HEK293 (cell line): ENCODE data around the gene RCN2.

Experiments
- BCL11A ChIP-seq: fragments of 450-650 bp; formaldehyde crosslinking; IDR thresholded peaks from 2 replicates; pipeline ENCODE4 v1.5.1; 2016; ENCODE audit warnings: low read depth, missing biosample characterization, missing genetic modification characterization
- ELK4 ChIP-seq: IDR thresholded peaks from 2 replicates; pipeline ENCODE4 v1.6.1; 2011; ENCODE audit warnings: mild to moderate bottlenecking, low read depth, low read length, borderline replicate concordance
- GFI1B ChIP-seq: fragments of 450-650 bp; formaldehyde crosslinking; IDR thresholded peaks from 2 replicates; pipeline ENCODE4 v1.5.1; 2016; ENCODE audit warnings: missing biosample characterization, missing genetic modification characterization
- KLF10 ChIP-seq: fragments of 450-650 bp; IDR thresholded peaks from 2 replicates; pipeline ENCODE4 v1.5.1; 2018; ENCODE audit warnings: missing biosample characterization, mild to moderate bottlenecking, missing genetic modification characterization
- KLF7 ChIP-seq: fragments of 450-650 bp; formaldehyde crosslinking; IDR thresholded peaks from 2 replicates; pipeline ENCODE4 v1.5.1; 2016; ENCODE audit warnings: missing biosample characterization, missing genetic modification characterization, borderline replicate concordance
- MEIS1 ChIP-seq: sonication (generic); formaldehyde crosslinking; IDR thresholded peaks from 2 replicates; pipeline ENCODE4 v1.8.1; 2022; ENCODE audit warnings: missing genetic modification reagents, mild to moderate bottlenecking, borderline replicate concordance
- OSR2 ChIP-seq: fragments of 450-650 bp; formaldehyde crosslinking; IDR thresholded peaks from 2 replicates; pipeline ENCODE4 v1.5.1; 2016; ENCODE audit warnings: missing biosample characterization, missing genetic modification characterization
- PBX3 ChIP-seq: sonication (generic); formaldehyde crosslinking; IDR thresholded peaks from 2 replicates; pipeline ENCODE4 v1.8.1; 2022; ENCODE audit warnings: mild to moderate bottlenecking, moderate library complexity, missing genetic modification reagents
- PRDM10 ChIP-seq: fragments of 450-650 bp; formaldehyde crosslinking; IDR thresholded peaks from 2 replicates; pipeline ENCODE4 v1.5.1; 2016; ENCODE audit warnings: missing biosample characterization, missing genetic modification characterization
- RBAK ChIP-seq: fragments of 450-650 bp; formaldehyde crosslinking; IDR thresholded peaks from 2 replicates; pipeline ENCODE4 v1.5.1; 2016; ENCODE audit warnings: missing biosample characterization, missing genetic modification characterization
- ZBTB17 ChIP-seq: fragments of 450-650 bp; formaldehyde crosslinking; IDR thresholded peaks from 2 replicates; pipeline ENCODE4 v1.5.1; 2016; ENCODE audit warnings: missing biosample characterization, missing genetic modification characterization
- ZBTB7A ChIP-seq: fragments of 450-650 bp; formaldehyde crosslinking; IDR thresholded peaks from 2 replicates; pipeline ENCODE4 v1.5.1; 2016; ENCODE audit warnings: low read depth, missing biosample characterization, missing genetic modification characterization
- ZNF140 ChIP-seq: fragments of 450-650 bp; formaldehyde crosslinking; IDR thresholded peaks from 2 replicates; pipeline ENCODE4 v1.5.1; 2016; ENCODE audit warnings: missing biosample characterization, missing genetic modification characterization
- ZNF174 ChIP-seq: fragments of 450-650 bp; formaldehyde crosslinking; IDR thresholded peaks from 2 replicates; pipeline ENCODE4 v1.5.0; 2017; ENCODE audit warnings: missing biosample characterization, mild to moderate bottlenecking, missing genetic modification characterization
- ZNF24 ChIP-seq: fragments of 450-650 bp; formaldehyde crosslinking; IDR thresholded peaks from 2 replicates; pipeline ENCODE4 v1.5.1; 2016; ENCODE audit warnings: missing biosample characterization, missing genetic modification characterization
- ZNF26 ChIP-seq: fragments of 450-650 bp; formaldehyde crosslinking; IDR thresholded peaks from 2 replicates; pipeline ENCODE4 v1.5.1; 2016; ENCODE audit warnings: missing biosample characterization, missing genetic modification characterization
- ZNF274 ChIP-seq, 2 experiments: fragments of 200-500 bp in 1 of 2; fragments of 450-650 bp in 1 of 2; sonication (Bioruptor generic) in 1 of 2; formaldehyde crosslinking in 1 of 2; IDR thresholded peaks; 2 replicates each; pipeline versions ENCODE4 v1.5.1 to v1.6.1; 2014 to 2016; ENCODE audit warnings: borderline replicate concordance in 1 of 2, inconsistent platforms in 1 of 2, low read length in 1 of 2, missing biosample characterization in 1 of 2, missing genetic modification characterization in 1 of 2
- ZNF302 ChIP-seq: fragments of 450-650 bp; formaldehyde crosslinking; IDR thresholded peaks from 2 replicates; pipeline ENCODE4 v1.5.1; 2016; ENCODE audit warnings: missing biosample characterization, missing genetic modification characterization, low read depth
- ZNF311 ChIP-seq: fragments of 450-650 bp; formaldehyde crosslinking; IDR thresholded peaks from 2 replicates; pipeline ENCODE4 v1.5.1; 2017; ENCODE audit warnings: missing biosample characterization, missing genetic modification characterization, borderline replicate concordance
- ZNF362 ChIP-seq: fragments of 450-650 bp; formaldehyde crosslinking; IDR thresholded peaks from 2 replicates; pipeline ENCODE4 v1.5.1; 2016; ENCODE audit warnings: missing biosample characterization, missing genetic modification characterization
- ZNF626 ChIP-seq: fragments of 450-650 bp; sonication (Bioruptor Pico); formaldehyde crosslinking; IDR thresholded peaks from 2 replicates; pipeline ENCODE4 v1.5.1; 2018; ENCODE audit warnings: missing biosample characterization, missing genetic modification characterization, inconsistent platforms
- ZNF645 ChIP-seq: fragments of 450-650 bp; formaldehyde crosslinking; IDR thresholded peaks from 2 replicates; pipeline ENCODE4; 2016; ENCODE audit warnings: missing biosample characterization, missing genetic modification characterization
- ZNF664 ChIP-seq: fragments of 450-650 bp; formaldehyde crosslinking; IDR thresholded peaks from 2 replicates; pipeline ENCODE4 v1.5.1; 2016; ENCODE audit warnings: missing biosample characterization, missing genetic modification characterization
- ZNF76 ChIP-seq: fragments of 450-650 bp; formaldehyde crosslinking; IDR thresholded peaks from 2 replicates; pipeline ENCODE4; 2016; ENCODE audit warnings: low read depth, missing biosample characterization, missing genetic modification characterization, borderline replicate concordance
- ZNF768 ChIP-seq: fragments of 450-650 bp; formaldehyde crosslinking; IDR thresholded peaks from 2 replicates; pipeline ENCODE4 v1.5.1; 2018; ENCODE audit warnings: missing biosample characterization, mild to moderate bottlenecking, missing genetic modification characterization
- ZNF830 ChIP-seq: fragments of 450-650 bp; IDR thresholded peaks from 2 replicates; pipeline ENCODE4 v1.5.0; 2018; ENCODE audit warnings: missing biosample characterization, missing genetic modification characterization, low read depth, mild to moderate bottlenecking, moderate library complexity
- ZNF837 ChIP-seq: fragments of 450-650 bp; formaldehyde crosslinking; IDR thresholded peaks from 2 replicates; pipeline ENCODE4 v1.5.1; 2016; ENCODE audit warnings: missing biosample characterization, missing genetic modification characterization
- ZNF843 ChIP-seq: fragments of 450-650 bp; formaldehyde crosslinking; IDR thresholded peaks from 2 replicates; pipeline ENCODE4 v1.5.1; 2016; ENCODE audit warnings: missing biosample characterization, missing genetic modification characterization
- ZSCAN5A ChIP-seq: fragments of 450-650 bp; formaldehyde crosslinking; IDR thresholded peaks from 2 replicates; pipeline ENCODE4 v1.5.1; 2016; ENCODE audit warnings: missing biosample characterization, missing genetic modification characterization

RCN2 gene

GRCh38 chr15:76954744-76955143 is 23.2 kb downstream of the RCN2 start (continued):
- TF ChIP-seq ZNF362 (tag by site-specific recombination) (no peak; the same call in 1 of the 2 replicates), KLF7 (tag by site-specific recombination) (no peak), ELK4 (no peak), ZNF843 (tag by site-specific recombination) (peak; percentile 76), ZNF626 (no peak), ZSCAN5A (no peak), ZBTB17 (tag by site-specific recombination) (peak; percentile 61), ZNF645 (tag by site-specific recombination) (no peak), GFI1B (peak; percentile 78; the same call in 1 of the 2 replicates), ZNF26 (tag by site-specific recombination) (no peak), ZNF140 (no peak), PRDM10 (peak; percentile 88), ZNF830 (tag by site-specific recombination) (no peak), MEIS1 (CRISPR knock-in tag) (no peak), ZNF302 (tag by site-specific recombination) (no peak), ZNF174 (tag by site-specific recombination) (no peak), PBX3 (CRISPR knock-in tag) (no peak), BCL11A (tag by site-specific recombination) (peak; percentile 87; the same call in 1 of the 2 replicates), ZNF24 (tag by site-specific recombination) (peak; percentile 90), ZNF274 (IDR thresholded peaks at IDR 0.05; ENCODE audit: low read length) (no peak), ZNF274 (tag by site-specific recombination; IDR thresholded peaks at IDR 0.05; ENCODE audit: borderline replicate concordance) (no peak), ZNF837 (tag by site-specific recombination) (no peak), OSR2 (tag by site-specific recombination) (0 out of 2 replicates have a peak, but pooled peaks have one; percentile 17), ZNF664 (no peak; the same call in 1 of the 2 replicates), ZNF311 (tag by site-specific recombination) (no peak), ZNF768 (no peak), ZBTB7A (tag by site-specific recombination) (no peak), KLF10 (tag by site-specific recombination) (peak; percentile 60; the same call in 1 of the 2 replicates), ZNF76 (tag by site-specific recombination) (peak; percentile 44; the same call in 1 of the 2 replicates), RBAK (tag by site-specific recombination) (no peak)
